ENCODE data around the gene SF3A2. TPM values are rescaled to one million over a fixed set of nuclear protein-coding genes. Genes with fewer than 3 reads are reported as not detected.

Gene SF3A2
- total and polyA plus RNA-seq, 10 donors, result 28.5 to 79.7 (median 45.0) TPM

- Histone ChIP-seq H3K4me3 (no peak overlapping the region), H3K36me3 (peaks cover 0 to 100% (median 67%) of the 10 kb centered on the region in 6 donors), H3K4me1 (peaks cover 0 to 22% (median 0%) of the 10 kb centered on the region in 6 donors), H3K27me3 (replicated peaks in 1 of 7) (no peaks in the 10 kb centered on the region), H3K27ac (no peak overlapping the region), H3K9me3 (no peaks in the 10 kb centered on the region)
- no peak for DNase-seq
- TF ChIP-seq POLR2AphosphoS5 (IDR thresholded peaks at IDR 0.05), result no peak
- TF ChIP-seq, protein P1, sequence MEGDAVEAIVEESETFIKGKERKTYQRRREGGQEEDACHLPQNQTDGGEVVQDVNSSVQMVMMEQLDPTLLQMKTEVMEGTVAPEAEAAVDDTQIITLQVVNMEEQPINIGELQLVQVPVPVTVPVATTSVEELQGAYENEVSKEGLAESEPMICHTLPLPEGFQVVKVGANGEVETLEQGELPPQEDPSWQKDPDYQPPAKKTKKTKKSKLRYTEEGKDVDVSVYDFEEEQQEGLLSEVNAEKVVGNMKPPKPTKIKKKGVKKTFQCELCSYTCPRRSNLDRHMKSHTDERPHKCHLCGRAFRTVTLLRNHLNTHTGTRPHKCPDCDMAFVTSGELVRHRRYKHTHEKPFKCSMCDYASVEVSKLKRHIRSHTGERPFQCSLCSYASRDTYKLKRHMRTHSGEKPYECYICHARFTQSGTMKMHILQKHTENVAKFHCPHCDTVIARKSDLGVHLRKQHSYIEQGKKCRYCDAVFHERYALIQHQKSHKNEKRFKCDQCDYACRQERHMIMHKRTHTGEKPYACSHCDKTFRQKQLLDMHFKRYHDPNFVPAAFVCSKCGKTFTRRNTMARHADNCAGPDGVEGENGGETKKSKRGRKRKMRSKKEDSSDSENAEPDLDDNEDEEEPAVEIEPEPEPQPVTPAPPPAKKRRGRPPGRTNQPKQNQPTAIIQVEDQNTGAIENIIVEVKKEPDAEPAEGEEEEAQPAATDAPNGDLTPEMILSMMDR (IDR thresholded peaks at IDR 0.05 in 8 of 11, conservative IDR thresholded peaks at IDR 0.05 in 3 of 11), result no peak
- TF ChIP-seq POLR2A (IDR thresholded peaks at IDR 0.05), result no peak
- intact Hi-C loops (cut with DNase I; ENCODE audit: low total_unique reads), result no loop called here
- WGBS, 5 donors, result 89 to 95% (median 92%) methylated on average over 17 to 25 of the region's 25 CpGs
Observed at GRCh38 chr19:2194513-2195078, 42.0 kb upstream of the SF3A2 start.

DNA sequence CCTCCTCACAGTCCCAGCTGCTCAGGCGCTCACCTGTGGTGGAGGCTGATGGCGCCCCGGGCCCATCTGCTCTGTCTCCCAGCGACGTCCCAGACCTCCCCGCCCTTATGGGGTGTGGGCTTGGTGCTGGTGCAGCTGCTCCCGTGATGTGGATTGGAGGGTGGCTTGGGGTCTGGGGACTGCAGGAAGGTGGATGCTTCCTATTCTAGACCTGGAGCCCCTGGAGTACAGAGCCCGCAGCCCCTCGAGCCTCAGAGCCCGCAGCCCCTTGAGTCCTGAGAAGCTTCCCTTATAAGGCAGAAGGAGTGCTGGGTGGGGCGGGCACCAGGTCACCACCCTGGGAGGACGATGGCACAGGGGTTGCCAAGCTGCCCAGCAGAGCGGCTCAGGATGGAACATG is 41.3 kb upstream of the SF3A2 start:
- Histone ChIP-seq H3K36me3 (peaks cover 0 to 100% (median 69%) of the 10 kb centered on the region in 6 donors), H3K27ac (no peak overlapping the region), H3K27me3 (replicated peaks in 1 of 7) (no peaks in the 10 kb centered on the region), H3K4me1 (peaks cover 0 to 22% (median 0%) of the 10 kb centered on the region in 6 donors), H3K9me3 (no peaks in the 10 kb centered on the region), H3K4me3 (no peak overlapping the region)
- 94 to 96% (median 96%) methylated on average over 10 to 13 of the region's 13 CpGs for WGBS, 5 donors
- TF ChIP-seq POLR2A (IDR thresholded peaks at IDR 0.05), result no peak
- TF ChIP-seq POLR2AphosphoS5 (IDR thresholded peaks at IDR 0.05), result no peak
- TF ChIP-seq, protein P1 (IDR thresholded peaks at IDR 0.05 in 8 of 11, conservative IDR thresholded peaks at IDR 0.05 in 3 of 11), result no peak
- intact Hi-C loops (cut with DNase I; ENCODE audit: low total_unique reads), result no loop called here
- DNase-seq, result no peak

GRCh38 chr19:2195914-2196313 is 40.7 kb upstream of the SF3A2 start:
- WGBS, 5 donors, result 91 to 97% (median 95%) methylated on average over 9 to 19 of the region's 19 CpGs
- TF ChIP-seq, protein P1 (IDR thresholded peaks at IDR 0.05 in 8 of 11, conservative IDR thresholded peaks at IDR 0.05 in 3 of 11), result no peak
- TF ChIP-seq POLR2AphosphoS5 (IDR thresholded peaks at IDR 0.05), result peak in 1 of 3 donors; percentile 31
- Histone ChIP-seq H3K27me3 (replicated peaks in 1 of 7) (no peaks in the 10 kb centered on the region), H3K4me1 (peaks cover 0 to 22% (median 0%) of the 10 kb centered on the region in 6 donors), H3K27ac (no peak overlapping the region), H3K9me3 (no peaks in the 10 kb centered on the region), H3K4me3 (no peak overlapping the region), H3K36me3 (peaks cover 0 to 97% (median 65%) of the 10 kb centered on the region in 6 donors)
- DNase-seq, result no peak
- intact Hi-C loops (cut with DNase I; ENCODE audit: low total_unique reads), result no loop called here

GRCh38 chr19:2197270-2197669 is 39.4 kb upstream of the SF3A2 start:
- no peak for DNase-seq
- no peaks in the 10 kb centered on the region for H3K27me3 ChIP-seq (replicated peaks in 1 of 7)
- peaks cover 0 to 22% (median 0%) of the 10 kb centered on the region in 6 donors for H3K4me1 ChIP-seq
- H3K4me3 ChIP-seq, result no peak overlapping the region
- H3K27ac ChIP-seq, result no peak overlapping the region
- intact Hi-C loops (cut with DNase I; ENCODE audit: low total_unique reads), result no loop called here
- H3K36me3 ChIP-seq, result peaks cover 0 to 95% (median 62%) of the 10 kb centered on the region in 6 donors
- no peaks in the 10 kb centered on the region for H3K9me3 ChIP-seq
- 90 to 97% (median 93%) methylated on average over 13 to 15 of the region's 15 CpGs for WGBS, 5 donors
- TF ChIP-seq, protein P1 (IDR thresholded peaks at IDR 0.05 in 8 of 11, conservative IDR thresholded peaks at IDR 0.05 in 3 of 11), result no peak
- peak in 1 of 3 donors; percentile 18 for TF ChIP-seq POLR2AphosphoS5 (IDR thresholded peaks at IDR 0.05)
